Sigmoid colon (tissue), 7 donors: Measurements from ENCODE around the gene POU2F2. TPM values are rescaled to one million over a fixed set of nuclear protein-coding genes. Genes with fewer than 3 reads are reported as not detected.
"Not testable (repeated sequence)": the region's sequence is repeated elsewhere in the genome, so short reads cannot be mapped to it uniquely, and the experiment has no call there.

Experiments used
- DNase-seq: peaks from one replicate; pipeline ENCODE4 v3.0.0-alpha.2; 2019
- H3K27ac ChIP-seq, 4 donors: fragments of 200-600 bp; sonication (generic); one replicate each; pipeline ENCODE4 v1.5.1; 2016 to 2019; ENCODE audit warnings: mild to moderate bottlenecking in 1 of 4
- H3K27me3 ChIP-seq, 3 donors: fragments of 200-600 bp; sonication (generic); one replicate each; pipeline ENCODE4 v1.5.1; 2019; ENCODE audit warnings: mild to moderate bottlenecking in 1 of 3
- H3K36me3 ChIP-seq, 4 donors: fragments of 200-600 bp; sonication (generic); one replicate each; pipeline ENCODE4 v1.5.1; 2016 to 2019
- H3K4me1 ChIP-seq, 4 donors: fragments of 200-600 bp; sonication (generic); one replicate each; pipeline ENCODE4 v1.5.1; 2017 to 2019
- H3K4me3 ChIP-seq, 4 donors: fragments of 200-600 bp; sonication (generic); one replicate each; pipeline ENCODE4 v1.5.1; 2017 to 2019; ENCODE audit warnings: mild to moderate bottlenecking in 2 of 4, moderate library complexity in 1 of 4
- H3K9me3 ChIP-seq, 4 donors: fragments of 200-600 bp in 3 of 4; sonication (generic) in 3 of 4; one replicate each; pipeline versions ENCODE4 v1.5.1 to v1.6.1; 2013 to 2019
- EP300 ChIP-seq, 4 donors: sonication (generic); formaldehyde crosslinking; IDR thresholded peaks; one replicate each; pipeline ENCODE4 v1.6.1; 2017; ENCODE audit warnings: antibody characterized with exemption in 4 of 4
- POLR2A ChIP-seq, 2 donors: fragments of 450-650 bp; IDR thresholded peaks; one replicate each; pipeline ENCODE4 v1.6.1; 2016; ENCODE audit warnings: antibody characterized with exemption in 2 of 2, mild to moderate bottlenecking in 2 of 2, moderate library complexity in 2 of 2
- POLR2AphosphoS5 ChIP-seq, 4 donors: sonication (generic); formaldehyde crosslinking; IDR thresholded peaks; one replicate each; pipeline ENCODE4 v1.6.1; 2017; ENCODE audit warnings: antibody characterized with exemption in 4 of 4
- WGBS, 2 donors: extraction: QIAGEN DNeasy Blood & Tissue Kit; methylation state at CpG; one replicate each; pipeline ENCODE4 v1.1.7; 2013; 5-methylcytosine and 5-hydroxymethylcytosine counted together
- intact Hi-C: fragments of 100-400 bp; cut with DNase I; formaldehyde crosslinking; loops from one replicate; pipeline ENCODE4 v1.15.1; 2023
- polyA plus RNA-seq, 3 donors: library from polyadenylated mRNA; stranded (reverse); fragments of 200-250 nt; gene quantifications; one replicate each; pipeline ENCODE4 v1.2.3, GENCODE V29; 2013
- small RNA-seq, 3 donors: library from RNA; depleted of rRNA; stranded (forward); fragments of <200 nt; gene quantifications; one replicate each; pipeline ENCODE3, GENCODE V24; 2016
- total RNA-seq, 4 donors: library from RNA; depleted of rRNA; stranded (reverse); fragments of >200 nt; gene quantifications; one replicate each; pipeline ENCODE4 v1.1.0, GENCODE V29; 2016
- TF ChIP-seq, protein P1 (sequence below), 4 experiments: fragments of 450-650 bp in 3 of 4; fragments of 200-600 bp in 1 of 4; IDR thresholded peaks; one replicate each; pipeline ENCODE4 v1.5.1; 2016 to 2019; ENCODE audit warnings: antibody characterized with exemption in 4 of 4, mild to moderate bottlenecking in 3 of 4, moderate library complexity in 2 of 4
- donor health status: healthy with polysubstance abuse.
- donor health status: Bipolar disorder and iron deficiency.
- donor health status: healthy.

The POU2F2 gene
- total and polyA plus RNA-seq, 7 donors = 0.60 to 19.0 (median 2.5) TPM

DNA sequence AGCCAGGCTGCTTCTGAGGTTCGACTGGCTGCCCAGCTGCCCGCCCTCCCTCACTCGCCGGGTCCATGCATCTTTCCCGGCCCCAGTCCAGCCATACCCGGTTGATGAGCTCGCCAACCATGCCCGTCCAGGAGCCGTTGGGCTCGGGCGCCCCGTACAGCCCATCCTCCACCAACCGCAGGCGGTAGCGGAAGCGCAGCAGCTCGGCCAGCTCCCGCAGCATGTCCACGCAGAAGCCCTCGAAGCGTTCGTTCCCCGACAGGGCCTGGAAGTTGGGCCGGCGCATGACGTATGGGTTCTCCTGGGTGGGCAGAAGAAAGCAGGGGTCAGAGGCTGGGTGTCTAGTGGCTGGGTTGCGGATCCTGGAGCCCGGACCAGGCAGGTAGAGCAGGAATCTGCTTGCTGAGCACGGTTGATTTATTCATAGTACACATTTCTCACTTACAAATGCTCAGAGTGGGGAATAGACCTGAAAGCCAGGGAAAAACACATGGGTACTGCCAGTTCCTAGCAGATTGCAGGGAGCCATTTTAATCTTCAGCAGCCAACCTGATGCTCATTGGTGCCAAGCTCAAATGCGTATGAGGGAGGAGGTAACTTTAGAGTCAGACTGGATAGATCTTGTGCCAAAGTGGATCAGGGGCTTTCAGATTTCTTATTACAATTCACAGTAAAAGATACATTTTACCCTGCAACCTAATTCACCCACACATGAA is 89.6 kb downstream of the POU2F2 start:
- peaks cover 10 to 73% (median 13%) of the 10 kb centered on the region in 4 donors for H3K36me3 ChIP-seq
- TF ChIP-seq POLR2AphosphoS5 (IDR thresholded peaks at IDR 0.05) (no peak), POLR2A (IDR thresholded peaks at IDR 0.05) (no peak), EP300 (IDR thresholded peaks at IDR 0.05) (no peak)
- TF ChIP-seq, protein P1, sequence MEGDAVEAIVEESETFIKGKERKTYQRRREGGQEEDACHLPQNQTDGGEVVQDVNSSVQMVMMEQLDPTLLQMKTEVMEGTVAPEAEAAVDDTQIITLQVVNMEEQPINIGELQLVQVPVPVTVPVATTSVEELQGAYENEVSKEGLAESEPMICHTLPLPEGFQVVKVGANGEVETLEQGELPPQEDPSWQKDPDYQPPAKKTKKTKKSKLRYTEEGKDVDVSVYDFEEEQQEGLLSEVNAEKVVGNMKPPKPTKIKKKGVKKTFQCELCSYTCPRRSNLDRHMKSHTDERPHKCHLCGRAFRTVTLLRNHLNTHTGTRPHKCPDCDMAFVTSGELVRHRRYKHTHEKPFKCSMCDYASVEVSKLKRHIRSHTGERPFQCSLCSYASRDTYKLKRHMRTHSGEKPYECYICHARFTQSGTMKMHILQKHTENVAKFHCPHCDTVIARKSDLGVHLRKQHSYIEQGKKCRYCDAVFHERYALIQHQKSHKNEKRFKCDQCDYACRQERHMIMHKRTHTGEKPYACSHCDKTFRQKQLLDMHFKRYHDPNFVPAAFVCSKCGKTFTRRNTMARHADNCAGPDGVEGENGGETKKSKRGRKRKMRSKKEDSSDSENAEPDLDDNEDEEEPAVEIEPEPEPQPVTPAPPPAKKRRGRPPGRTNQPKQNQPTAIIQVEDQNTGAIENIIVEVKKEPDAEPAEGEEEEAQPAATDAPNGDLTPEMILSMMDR (IDR thresholded peaks at IDR 0.05) = no peak

GRCh38 chr19:42040491-42040890 is 91.8 kb downstream of the POU2F2 start:
- intact Hi-C loops, H3K27ac ChIP-seq, DNase-seq, H3K4me1 ChIP-seq, H3K4me3 ChIP-seq, H3K27me3 ChIP-seq, H3K9me3 ChIP-seq: not testable (repeated sequence)
- H3K36me3 ChIP-seq = peaks cover 10 to 70% (median 13%) of the 10 kb centered on the region in 4 donors
- 91 to 94% methylated on average over 9 of the region's 9 CpGs for WGBS, 2 donors

More for the DNA sequence above, 89.6 kb downstream of the POU2F2 start:
- 91 to 93% methylated on average over 30 of the region's 30 CpGs for WGBS, 2 donors
- intact Hi-C loops = no loop called here
- Histone ChIP-seq H3K9me3 (no peaks in the 10 kb centered on the region), H3K4me3 (no peak overlapping the region), H3K27me3 (no peaks in the 10 kb centered on the region), H3K27ac (no peak overlapping the region), H3K4me1 (peaks cover 0 to 7% (median 2%) of the 10 kb centered on the region in 4 donors)
- no peak for DNase-seq

- peaks cover 10 to 65% (median 11%) of the 10 kb centered on the region in 4 donors for H3K36me3 ChIP-seq
- H3K27ac ChIP-seq = no peak overlapping the region
- no peaks in the 10 kb centered on the region for H3K9me3 ChIP-seq
- H3K27me3 ChIP-seq = no peaks in the 10 kb centered on the region
- no peak overlapping the region for H3K4me3 ChIP-seq
- DNase-seq = no peak
- peaks cover 0 to 7% (median 2%) of the 10 kb centered on the region in 4 donors for H3K4me1 ChIP-seq
- intact Hi-C loops = no loop called here
- TF ChIP-seq, protein P1 (IDR thresholded peaks at IDR 0.05) = no peak
Observed at GRCh38 chr19:42040031-42040430, 92.2 kb downstream of the POU2F2 start.

DNA sequence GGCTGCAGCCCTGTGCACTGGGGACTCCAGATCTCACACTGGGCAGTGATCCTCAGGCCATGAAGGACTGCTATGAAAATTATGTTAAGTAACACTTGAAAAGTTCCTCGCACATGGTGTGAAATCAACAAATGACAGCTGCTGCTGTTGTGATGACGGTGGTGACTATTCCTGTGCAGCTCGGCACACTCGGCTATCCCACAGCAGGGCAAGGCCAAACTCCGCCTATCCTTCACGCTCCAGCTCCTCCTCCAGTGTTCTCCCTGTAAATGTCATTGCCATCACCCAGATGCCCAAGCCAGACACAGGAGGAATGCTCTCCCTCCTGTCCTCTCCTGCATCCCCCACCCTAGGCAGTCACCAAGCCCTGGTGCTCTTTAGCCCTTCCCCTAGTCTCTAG is 93.6 kb downstream of the POU2F2 start:
- 82 to 86% methylated on average over 6 of the region's 6 CpGs for WGBS, 2 donors
- Histone ChIP-seq H3K36me3 (peaks cover 10 to 54% (median 11%) of the 10 kb centered on the region in 4 donors), H3K27ac (peak overlapping the region in 3 of 4 donors; percentile 40 to 57 (median 43)), H3K4me3 (no peak overlapping the region), H3K9me3 (no peaks in the 10 kb centered on the region), H3K4me1 (peaks cover 0 to 11% (median 5%) of the 10 kb centered on the region in 4 donors), H3K27me3 (no peaks in the 10 kb centered on the region)
- TF ChIP-seq POLR2AphosphoS5 (IDR thresholded peaks at IDR 0.05) (peak in 1 of 4 donors; percentile 19), EP300 (IDR thresholded peaks at IDR 0.05) (no peak), POLR2A (IDR thresholded peaks at IDR 0.05) (no peak)
- TF ChIP-seq, protein P1 (IDR thresholded peaks at IDR 0.05) = no peak
- DNase-seq = peak; percentile 71
- intact Hi-C loops = loop anchor here (10.0 kb wide), 1 partner anchor 84 kb away; the partner anchor contains the start of gene RABAC1

DNA sequence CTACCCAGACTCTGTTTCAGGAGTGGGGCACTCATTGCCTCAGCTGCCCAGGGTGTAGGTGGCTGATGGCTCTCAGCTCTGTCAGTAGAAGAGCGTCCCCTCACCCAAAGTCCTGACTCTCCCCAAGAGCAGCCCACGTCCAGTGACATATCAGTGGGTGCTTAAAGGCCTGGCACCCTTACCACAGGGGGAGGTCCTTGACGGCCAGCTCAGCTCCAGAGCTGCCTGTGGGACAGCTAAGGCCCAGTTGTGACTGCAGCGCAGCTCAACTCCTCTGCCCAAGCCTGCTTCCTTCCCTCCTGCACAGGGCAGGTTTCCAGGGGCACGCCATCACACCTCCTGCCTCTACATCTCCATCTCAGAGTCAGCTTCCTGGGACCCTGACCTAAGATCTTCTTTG is 94.6 kb downstream of the POU2F2 start:
- Histone ChIP-seq H3K9me3 (no peaks in the 10 kb centered on the region), H3K4me1 (peaks cover 0 to 14% (median 7%) of the 10 kb centered on the region in 4 donors), H3K4me3 (no peak overlapping the region), H3K36me3 (peaks cover 9 to 47% (median 10%) of the 10 kb centered on the region in 4 donors), H3K27me3 (no peaks in the 10 kb centered on the region), H3K27ac (no peak overlapping the region)
- TF ChIP-seq POLR2A (IDR thresholded peaks at IDR 0.05) (no peak), POLR2AphosphoS5 (IDR thresholded peaks at IDR 0.05) (no peak)
- intact Hi-C loops = loop anchor here (10.0 kb wide), 1 partner anchor 83 kb away; the partner anchor contains the start of gene RABAC1
- DNase-seq = no peak
- WGBS, 2 donors = 87 to 92% methylated on average over 5 of the region's 5 CpGs

Small RNA genes lying within 50 kb of the gene (small RNA-seq; reads per million reads assigned to genes)
- 0 reads per million in 3 donors for gene MIR4323

Other genes starting within 250 kb of the POU2F2 start
- gene ARHGEF1, start 249.3 kb downstream of the POU2F2 start, total RNA-seq = 10 to 100 TPM; 31.8 to 65.4 (median 34.8) TPM
- gene ARHGEF1, start 249.3 kb downstream of the POU2F2 start, polyA plus RNA-seq = 100 to 1,000 TPM in 1 of 3 donors, 10 to 100 TPM in 2; 30.5 to 151 (median 45.0) TPM
- not detected for gene ERFL, start 204.0 kb downstream of the POU2F2 start, total RNA-seq
- 1 to 10 TPM in 1 of 3 donors, not detected in 2; 1.3 TPM for gene ERFL, start 204.0 kb downstream of the POU2F2 start, polyA plus RNA-seq
- 100 to 1,000 TPM; 128 to 255 (median 180) TPM for gene RABAC1, start 173.1 kb downstream of the POU2F2 start, total RNA-seq
- 100 to 1,000 TPM; 139 to 236 (median 170) TPM for gene RABAC1, start 173.1 kb downstream of the POU2F2 start, polyA plus RNA-seq
- 1 to 10 TPM; 1.6 to 4.3 (median 3.3) TPM for gene ATP1A3, start 138.2 kb downstream of the POU2F2 start, total RNA-seq
- 1 to 10 TPM in 1 of 3 donors, under 1 TPM in 1, not detected in 1; 0.46 to 3.2 TPM for gene ATP1A3, start 138.2 kb downstream of the POU2F2 start, polyA plus RNA-seq
- 10 to 100 TPM in 3 of 4 donors, 1 to 10 TPM in 1; 8.4 to 23.3 (median 13.3) TPM for gene GRIK5, start 62.2 kb downstream of the POU2F2 start, total RNA-seq
- gene GRIK5, start 62.2 kb downstream of the POU2F2 start, polyA plus RNA-seq = 1 to 10 TPM in 1 of 3 donors, under 1 TPM in 1, not detected in 1; under 0.01 to 2.7 TPM
- gene ZNF574, start 56.3 kb downstream of the POU2F2 start, total RNA-seq = 10 to 100 TPM; 12.5 to 14.6 (median 13.1) TPM
- 1 to 10 TPM; 3.0 to 9.3 (median 5.5) TPM for gene ZNF574, start 56.3 kb downstream of the POU2F2 start, polyA plus RNA-seq
- 10 to 100 TPM; 28.5 to 41.3 (median 36.3) TPM for gene DEDD2, start 85.2 kb upstream of the POU2F2 start, total RNA-seq
- 10 to 100 TPM; 42.2 to 87.6 (median 49.9) TPM for gene DEDD2, start 85.2 kb upstream of the POU2F2 start, polyA plus RNA-seq
- 1 to 10 TPM; 2.2 to 6.1 (median 4.3) TPM for gene ZNF526, start 87.9 kb upstream of the POU2F2 start, total RNA-seq
- 1 to 10 TPM; 3.0 to 6.8 (median 3.2) TPM for gene ZNF526, start 87.9 kb upstream of the POU2F2 start, polyA plus RNA-seq
- gene GSK3A, start 110.2 kb upstream of the POU2F2 start, total RNA-seq = 10 to 100 TPM; 17.4 to 28.5 (median 20.5) TPM
- gene GSK3A, start 110.2 kb upstream of the POU2F2 start, polyA plus RNA-seq = 10 to 100 TPM; 31.8 to 49.5 (median 49.0) TPM
- gene ERF, start 122.7 kb upstream of the POU2F2 start, total RNA-seq = 10 to 100 TPM; 18.9 to 39.3 (median 25.6) TPM
- 10 to 100 TPM; 18.6 to 42.8 (median 23.6) TPM for gene ERF, start 122.7 kb upstream of the POU2F2 start, polyA plus RNA-seq
- gene CIC, start 136.8 kb upstream of the POU2F2 start, total RNA-seq = 10 to 100 TPM; 16.0 to 31.3 (median 24.9) TPM
- gene CIC, start 136.8 kb upstream of the POU2F2 start, polyA plus RNA-seq = 10 to 100 TPM in 2 of 3 donors, 1 to 10 TPM in 1; 8.4 to 42.1 (median 17.3) TPM
- gene PRR19, start 169.7 kb upstream of the POU2F2 start, total RNA-seq = not detected
- under 1 TPM in 2 of 3 donors, not detected in 1; 0.69 to 0.79 TPM for gene PRR19, start 169.7 kb upstream of the POU2F2 start, polyA plus RNA-seq
- 1 to 10 TPM; 5.6 to 8.6 (median 6.0) TPM for gene PAFAH1B3, start 170.2 kb upstream of the POU2F2 start, total RNA-seq
- gene PAFAH1B3, start 170.2 kb upstream of the POU2F2 start, polyA plus RNA-seq = 10 to 100 TPM; 27.0 to 44.3 (median 27.7) TPM
- 1 to 10 TPM in 1 of 4 donors, under 1 TPM in 2, not detected in 1; 0.54 to 4.4 (median 0.71) TPM for gene TMEM145, start 180.9 kb upstream of the POU2F2 start, total RNA-seq
- gene TMEM145, start 180.9 kb upstream of the POU2F2 start, polyA plus RNA-seq = under 1 TPM in 1 of 3 donors, not detected in 2; 0.58 TPM
- gene MEGF8, start 193.2 kb upstream of the POU2F2 start, total RNA-seq = 10 to 100 TPM in 2 of 4 donors, 1 to 10 TPM in 2; 5.4 to 21.6 (median 9.3) TPM
- 10 to 100 TPM in 1 of 3 donors, 1 to 10 TPM in 2; 1.8 to 13.9 (median 2.3) TPM for gene MEGF8, start 193.2 kb upstream of the POU2F2 start, polyA plus RNA-seq